SU-DHL-6 (cell line): ENCODE data around the gene GRIK5.
A peak's percentile ranks its signal among the peaks of the same experiment; 100 is the strongest.

ENCODE experiments used
- H2AFZ ChIP-seq: fragments of 200-600 bp; sonication (generic); 2 replicates; pipeline ENCODE4 v1.6.1; 2014; ENCODE audit warnings: low read depth, mild to moderate bottlenecking, moderate library complexity, mixed read lengths, antibody characterized with exemption, low read length; ENCODE audit not compliant: severe bottlenecking
- H3F3A ChIP-seq: fragments of 200-600 bp; shearing (Covaris generic); 2 replicates; pipeline ENCODE4 v1.6.0; 2016; ENCODE audit warnings: antibody characterized with exemption, mild to moderate bottlenecking; ENCODE audit not compliant: insufficient read depth
- H3K27ac ChIP-seq: fragments of 200-600 bp; sonication (generic); 2 replicates; pipeline ENCODE4 v1.5.1; 2016; ENCODE audit warnings: low read depth, mild to moderate bottlenecking, low read length, moderate library complexity, mixed read lengths
- H3K27me3 ChIP-seq: fragments of 200-600 bp; sonication (generic), shearing (Covaris generic); 2 replicates; pipeline ENCODE4 v1.6.0; 2014; ENCODE audit warnings: mild to moderate bottlenecking, low read length
- H3K36me3 ChIP-seq: fragments of 200-600 bp; sonication (generic); 2 replicates; pipeline ENCODE4 v1.6.1; 2014; ENCODE audit warnings: mild to moderate bottlenecking, low read length, mixed read lengths
- H3K4me2 ChIP-seq: fragments of 300-600, 200-600 bp; shearing (Covaris generic), sonication (generic); 2 replicates; pipeline ENCODE4 v1.6.0; 2014; ENCODE audit warnings: low read length, low read depth, mild to moderate bottlenecking; ENCODE audit not compliant: poor library complexity, severe bottlenecking
- H3K4me3 ChIP-seq: fragments of 200-600 bp; sonication (generic); 2 replicates; pipeline ENCODE4 v1.5.1; 2014; ENCODE audit warnings: antibody characterized with exemption, low read length, mild to moderate bottlenecking, mixed read lengths; ENCODE audit not compliant: insufficient read depth, poor library complexity, severe bottlenecking
- H3K79me2 ChIP-seq: fragments of 200-600 bp; sonication (generic); 2 replicates; pipeline ENCODE4 v1.6.1; 2014; ENCODE audit warnings: mild to moderate bottlenecking, low read length, moderate library complexity; ENCODE audit not compliant: insufficient read depth
- H3K9ac ChIP-seq: fragments of 200-600 bp; sonication (generic); 2 replicates; pipeline ENCODE4 v1.7.0; 2014; ENCODE audit warnings: mild to moderate bottlenecking, low read length
- H3K9me2 ChIP-seq: fragments of 200-600 bp; sonication (generic); replicated peaks from 2 replicates; pipeline ENCODE4 v1.6.1; 2014; ENCODE audit warnings: low read length; ENCODE audit not compliant: insufficient read depth
- H3K9me3 ChIP-seq: fragments of 200-600 bp; sonication (generic); 2 replicates; pipeline ENCODE4 v1.6.1; 2014; ENCODE audit warnings: low read length, mixed read lengths; ENCODE audit not compliant: insufficient read depth
- H4K20me1 ChIP-seq: fragments of 200-600 bp; sonication (generic); 2 replicates; pipeline ENCODE4 v1.6.1; 2014; ENCODE audit warnings: low read depth, mild to moderate bottlenecking, antibody characterized with exemption, low read length, moderate library complexity, mixed read lengths
- EZH2phosphoT487 ChIP-seq: fragments of 200-600 bp; sonication (generic), shearing (Covaris generic); conservative IDR thresholded peaks from 2 replicates; pipeline ENCODE4 v1.6.1; 2018; ENCODE audit warnings: mild to moderate bottlenecking, antibody characterized with exemption, low read length, moderate library complexity, mixed read lengths
- TF ChIP-seq, protein P1 (sequence below): fragments of 200-600 bp; sonication (generic); IDR thresholded peaks from one replicate; pipeline ENCODE4 v1.5.1; 2017; ENCODE audit warnings: antibody characterized with exemption, mild to moderate bottlenecking, low read length, moderate library complexity; ENCODE audit not compliant: insufficient read depth, poor library complexity, severe bottlenecking

GRIK5 gene

DNA sequence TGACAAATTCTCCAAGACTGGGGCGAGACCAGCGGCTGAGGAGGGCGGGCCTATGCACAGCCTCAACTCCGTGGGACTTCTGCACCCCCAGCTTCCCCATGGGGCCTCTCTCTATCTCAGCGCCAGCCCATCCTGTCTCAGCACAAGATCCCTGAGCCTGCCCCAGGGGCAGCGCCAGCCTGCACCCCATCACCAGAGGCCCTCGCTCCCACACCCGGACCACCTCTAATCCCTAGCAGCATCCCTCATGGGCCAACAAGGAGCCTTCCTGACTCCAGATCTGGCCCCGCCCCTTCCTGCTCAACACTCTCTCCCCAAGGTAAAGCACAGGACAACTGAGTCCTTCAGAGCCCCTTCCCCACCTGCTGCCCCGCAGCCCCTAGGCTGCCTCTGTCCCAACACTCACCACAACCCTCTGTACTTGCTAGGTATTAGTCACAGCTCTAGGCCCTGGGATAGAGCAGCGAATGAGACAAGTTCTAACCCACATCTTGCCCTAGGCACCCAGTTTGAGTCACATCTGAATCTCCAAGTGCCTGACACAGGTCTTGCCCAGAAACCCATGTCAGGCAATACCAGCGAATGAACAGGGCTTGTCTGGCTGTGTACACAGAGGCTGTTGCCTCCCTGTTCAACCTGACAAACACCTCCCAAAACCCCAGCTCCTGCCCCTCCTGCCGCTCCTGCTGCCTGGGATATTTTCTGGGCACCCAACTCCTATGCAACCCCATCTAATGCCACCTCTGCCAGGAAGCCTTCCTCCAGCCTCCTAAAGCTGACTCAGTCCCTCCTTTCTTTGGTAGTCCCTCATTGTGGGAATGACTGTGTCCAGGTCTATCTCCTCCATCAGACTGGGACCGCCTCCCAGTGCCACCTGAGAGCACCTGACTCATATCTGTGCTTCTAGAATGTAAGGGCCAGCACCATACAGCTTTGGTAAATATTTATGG is 18.6 kb downstream of the GRIK5 start:
- Histone ChIP-seq H3K9ac (no peak overlapping the region), H3F3A (no peaks in the 10 kb centered on the region), H3K79me2 (no peaks in the 10 kb centered on the region), H4K20me1 (no peaks in the 10 kb centered on the region), H3K36me3 (no peaks in the 10 kb centered on the region), H2AFZ (no peak overlapping the region), H3K4me3 (no peak overlapping the region), H3K9me2 (no peaks in the 10 kb centered on the region), H3K9me3 (no peaks in the 10 kb centered on the region), H3K27me3 (no peaks in the 10 kb centered on the region), H3K4me2 (no peak overlapping the region), H3K27ac (no peak overlapping the region)
- TF ChIP-seq, protein P1, sequence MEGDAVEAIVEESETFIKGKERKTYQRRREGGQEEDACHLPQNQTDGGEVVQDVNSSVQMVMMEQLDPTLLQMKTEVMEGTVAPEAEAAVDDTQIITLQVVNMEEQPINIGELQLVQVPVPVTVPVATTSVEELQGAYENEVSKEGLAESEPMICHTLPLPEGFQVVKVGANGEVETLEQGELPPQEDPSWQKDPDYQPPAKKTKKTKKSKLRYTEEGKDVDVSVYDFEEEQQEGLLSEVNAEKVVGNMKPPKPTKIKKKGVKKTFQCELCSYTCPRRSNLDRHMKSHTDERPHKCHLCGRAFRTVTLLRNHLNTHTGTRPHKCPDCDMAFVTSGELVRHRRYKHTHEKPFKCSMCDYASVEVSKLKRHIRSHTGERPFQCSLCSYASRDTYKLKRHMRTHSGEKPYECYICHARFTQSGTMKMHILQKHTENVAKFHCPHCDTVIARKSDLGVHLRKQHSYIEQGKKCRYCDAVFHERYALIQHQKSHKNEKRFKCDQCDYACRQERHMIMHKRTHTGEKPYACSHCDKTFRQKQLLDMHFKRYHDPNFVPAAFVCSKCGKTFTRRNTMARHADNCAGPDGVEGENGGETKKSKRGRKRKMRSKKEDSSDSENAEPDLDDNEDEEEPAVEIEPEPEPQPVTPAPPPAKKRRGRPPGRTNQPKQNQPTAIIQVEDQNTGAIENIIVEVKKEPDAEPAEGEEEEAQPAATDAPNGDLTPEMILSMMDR: no peak
- TF ChIP-seq EZH2phosphoT487: no peak

DNA sequence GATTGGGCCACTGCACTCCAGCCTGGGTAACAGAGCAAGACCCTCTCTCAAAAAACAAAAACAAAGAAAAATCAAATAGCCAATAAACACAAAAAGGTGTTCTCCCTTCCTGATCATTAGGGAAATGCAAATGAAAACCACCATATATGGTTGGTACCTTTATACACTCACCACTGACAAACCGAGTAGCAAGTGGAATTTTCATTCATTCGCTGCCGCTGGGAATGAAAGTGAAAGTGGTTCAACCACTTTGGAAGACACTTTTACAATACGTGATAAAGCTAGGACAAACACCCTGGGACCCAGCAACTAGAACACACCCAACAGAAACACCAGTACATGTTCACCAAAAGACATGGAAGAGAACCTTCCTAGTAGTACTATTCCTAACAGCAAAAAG is 21.0 kb downstream of the GRIK5 start:
- Histone ChIP-seq H4K20me1 (no peaks in the 10 kb centered on the region), H3K79me2 (no peaks in the 10 kb centered on the region), H3K36me3 (no peaks in the 10 kb centered on the region), H3K27me3 (no peaks in the 10 kb centered on the region), H3K4me3 (no peak overlapping the region), H3K27ac (no peak overlapping the region), H3K9ac (no peak overlapping the region), H3K4me2 (peak overlapping the region; percentile 12), H3K9me3 (no peaks in the 10 kb centered on the region), H2AFZ (no peak overlapping the region), H3K9me2 (no peaks in the 10 kb centered on the region), H3F3A (no peaks in the 10 kb centered on the region)
- TF ChIP-seq, protein P1: no peak
- TF ChIP-seq EZH2phosphoT487: no peak

DNA sequence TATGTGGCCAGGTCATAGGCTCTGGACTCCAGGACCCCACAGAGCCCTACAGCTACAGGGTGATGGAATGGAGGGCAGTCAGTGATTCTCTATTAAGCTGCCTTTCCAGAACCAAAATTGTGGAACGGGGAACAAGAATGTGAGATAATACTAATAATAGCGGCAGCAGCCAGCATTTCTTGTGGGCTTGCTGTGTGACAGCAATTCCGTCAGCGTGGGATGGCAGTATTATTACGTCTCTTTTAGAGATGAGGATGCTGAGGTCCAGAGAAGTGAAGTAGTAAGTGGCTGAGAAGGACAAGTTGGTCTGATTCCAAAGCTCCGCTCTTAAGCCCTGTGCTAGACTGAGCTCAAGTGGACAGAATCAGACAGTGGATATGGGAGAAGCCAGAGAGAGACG is 24.4 kb downstream of the GRIK5 start:
- H3K36me3 ChIP-seq: no peaks in the 10 kb centered on the region
- H3F3A ChIP-seq: no peaks in the 10 kb centered on the region
- H3K4me3 ChIP-seq: no peak overlapping the region
- no peaks in the 10 kb centered on the region for H4K20me1 ChIP-seq
- H3K9me2 ChIP-seq: no peaks in the 10 kb centered on the region
- no peak overlapping the region for H3K4me2 ChIP-seq
- no peaks in the 10 kb centered on the region for H3K27me3 ChIP-seq
- H3K9me3 ChIP-seq: no peaks in the 10 kb centered on the region
- TF ChIP-seq, protein P1: no peak
- TF ChIP-seq EZH2phosphoT487: no peak
- H3K27ac ChIP-seq: no peak overlapping the region
- H3K9ac ChIP-seq: no peak overlapping the region
- no peak overlapping the region for H2AFZ ChIP-seq
- no peaks in the 10 kb centered on the region for H3K79me2 ChIP-seq
